ENCODE data around the gene TEKT5.
A peak's percentile ranks its signal among the peaks of the same experiment; 100 is the strongest.
"Not testable (repeated sequence)": the region's sequence is repeated elsewhere in the genome, so short reads cannot be mapped to it uniquely, and the experiment has no call there.

Gene TEKT5

DNA sequence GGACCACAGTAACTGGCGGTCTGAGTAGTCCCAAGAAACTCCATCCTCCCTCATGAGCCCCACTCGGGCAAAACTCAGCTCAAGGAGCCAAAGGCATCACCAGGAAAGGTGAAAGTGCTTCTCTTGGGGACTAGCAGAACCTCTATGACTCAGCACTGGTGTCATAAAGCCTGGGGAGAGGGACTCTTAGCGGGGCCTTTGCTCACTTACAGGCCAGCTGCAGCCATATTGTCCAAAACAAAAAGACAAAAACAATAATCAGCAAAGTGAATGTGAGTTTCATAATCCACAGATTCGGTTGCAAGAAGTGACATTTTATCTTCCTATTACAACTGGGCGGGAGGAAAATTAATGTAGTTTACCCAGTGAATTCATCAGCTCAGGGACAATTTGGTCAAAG, at the start of gene TEKT5:
Gene TEKT5 (minus strand): TSS at position 101 of the 400 bp plus-strand sequence. CDS start 57 bp downstream, at position 44.
- DNase-seq (ENCODE audit: low read depth in 1 of 2, low spot score in 1 of 2) = no peak

DNA sequence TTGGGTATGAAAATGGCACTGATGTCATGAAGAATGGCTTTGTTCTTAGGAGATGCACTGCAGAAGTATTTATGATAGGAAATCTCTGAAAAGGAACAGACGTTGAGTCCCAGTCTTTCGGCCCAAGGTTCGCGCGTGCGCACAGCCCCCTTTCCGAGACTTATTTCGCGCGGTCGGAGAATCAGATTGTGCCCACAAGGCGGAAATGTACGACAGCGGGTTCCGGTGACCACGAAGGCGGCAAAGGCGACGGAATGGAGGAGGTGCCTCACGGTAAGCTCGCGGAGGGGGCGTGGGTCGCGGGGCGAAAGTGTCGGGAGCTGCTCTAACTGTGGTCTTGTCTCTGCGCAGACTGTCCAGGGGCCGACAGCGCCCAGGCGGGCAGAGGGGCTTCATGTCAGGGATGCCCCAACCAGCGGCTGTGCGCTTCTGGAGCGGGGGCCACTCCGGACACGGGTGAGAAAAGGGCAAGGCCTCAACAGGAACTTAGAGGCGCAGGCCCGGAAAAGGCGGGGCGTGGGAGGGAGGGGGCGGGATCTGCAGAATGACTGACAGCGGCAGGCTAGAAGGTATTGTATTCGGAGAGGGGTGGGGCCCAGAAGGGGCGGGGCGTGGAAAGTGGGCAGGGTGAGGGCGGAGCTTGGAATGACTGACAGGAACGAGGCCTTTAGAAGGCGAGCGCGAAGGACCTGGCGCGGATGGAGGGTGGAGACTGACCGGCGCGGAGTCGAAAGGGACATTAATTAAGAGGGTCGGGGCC, 49.1 kb upstream of the TEKT5 start, which contains the start of gene NUBP1:
Gene NUBP1 (plus strand): TSS at position 233 of the 760 bp plus-strand sequence. CDS start 22 bp downstream, at position 255.
- peak; percentile 99 to 100 for DNase-seq (ENCODE audit: low read depth in 1 of 2, low spot score in 1 of 2)

DNA sequence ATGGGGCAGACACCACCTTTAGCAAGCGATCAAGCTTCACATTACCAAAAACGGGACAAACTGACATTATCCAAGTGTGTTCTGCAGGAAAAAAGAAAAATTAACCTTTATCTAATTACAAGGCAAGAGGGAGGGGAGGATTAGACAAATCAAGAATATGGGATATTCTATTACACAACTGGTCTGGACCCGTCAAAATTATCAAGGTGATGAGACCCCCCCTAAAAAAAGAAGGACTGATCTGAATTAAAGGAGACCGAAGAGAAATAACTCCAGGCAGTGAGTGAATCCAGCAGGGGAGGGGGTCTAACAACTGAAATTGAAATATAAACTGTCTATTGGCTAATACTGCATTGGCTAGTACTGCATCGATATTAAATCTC, 48.5 kb upstream of the TEKT5 start:
- no peak for DNase-seq (ENCODE audit: low read depth in 1 of 2, low spot score in 1 of 2)

DNA sequence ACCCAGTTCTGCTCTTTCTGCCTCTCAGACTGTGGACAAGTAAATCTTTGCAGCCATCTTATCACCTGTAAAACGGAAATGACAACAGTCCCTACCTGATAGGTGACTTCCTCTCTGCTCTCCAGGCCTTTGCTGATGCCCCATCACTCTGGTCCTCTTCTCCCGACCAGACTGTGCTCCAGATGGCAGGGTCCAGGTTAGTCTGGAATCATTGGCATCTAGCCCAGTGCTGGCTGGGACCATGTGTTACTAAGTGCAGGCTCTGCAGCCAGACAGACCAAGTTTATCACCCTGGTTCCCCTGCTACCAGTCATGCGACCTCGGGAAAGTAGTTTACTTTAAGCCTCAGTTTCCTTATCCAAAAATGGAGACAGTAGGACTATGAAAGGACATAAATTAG, 47.1 kb upstream of the TEKT5 start:
- DNase-seq (ENCODE audit: low read depth in 1 of 2, low spot score in 1 of 2) = no peak

DNA sequence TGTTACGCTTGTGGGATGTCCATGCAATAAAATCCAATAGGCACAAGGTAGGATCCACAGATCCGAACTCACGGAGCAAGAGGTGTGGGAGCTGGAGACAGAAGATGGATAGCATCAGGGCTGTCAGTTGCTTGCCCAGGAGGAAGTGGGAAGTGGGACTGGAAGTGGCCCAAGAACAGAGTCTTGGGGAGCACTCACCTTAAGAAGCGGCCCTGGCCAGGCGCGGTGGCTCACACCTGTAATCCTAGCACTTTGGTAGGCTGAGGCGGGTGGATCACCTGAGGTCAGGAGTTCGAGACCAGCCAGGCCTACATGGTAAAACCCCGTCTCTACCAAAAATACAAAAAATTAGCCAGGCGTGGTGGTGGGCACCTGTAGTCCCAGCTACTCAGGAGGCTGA, 46.5 kb upstream of the TEKT5 start:
- DNase-seq (ENCODE audit: low read depth in 1 of 2, low spot score in 1 of 2) = not testable (repeated sequence)

DNA sequence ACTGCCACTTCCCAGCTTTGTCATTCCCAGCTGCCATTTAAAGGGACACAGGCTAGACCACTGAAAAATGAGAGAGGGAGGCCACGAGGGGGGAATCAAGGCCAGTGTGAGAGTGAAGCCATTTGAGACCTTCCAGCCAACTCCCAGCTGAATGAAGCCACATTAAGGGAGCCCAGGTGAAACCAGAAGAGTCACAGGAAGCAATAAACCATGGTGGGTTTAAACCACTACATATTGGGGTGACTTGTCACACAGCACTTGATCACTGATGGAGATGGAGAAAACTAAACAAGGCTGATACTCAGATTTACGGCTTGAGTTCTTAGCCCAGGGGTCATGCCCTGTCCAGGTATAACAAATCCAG, 46.1 kb upstream of the TEKT5 start:
- DNase-seq (ENCODE audit: low read depth in 1 of 2, low spot score in 1 of 2) = no peak

DNA sequence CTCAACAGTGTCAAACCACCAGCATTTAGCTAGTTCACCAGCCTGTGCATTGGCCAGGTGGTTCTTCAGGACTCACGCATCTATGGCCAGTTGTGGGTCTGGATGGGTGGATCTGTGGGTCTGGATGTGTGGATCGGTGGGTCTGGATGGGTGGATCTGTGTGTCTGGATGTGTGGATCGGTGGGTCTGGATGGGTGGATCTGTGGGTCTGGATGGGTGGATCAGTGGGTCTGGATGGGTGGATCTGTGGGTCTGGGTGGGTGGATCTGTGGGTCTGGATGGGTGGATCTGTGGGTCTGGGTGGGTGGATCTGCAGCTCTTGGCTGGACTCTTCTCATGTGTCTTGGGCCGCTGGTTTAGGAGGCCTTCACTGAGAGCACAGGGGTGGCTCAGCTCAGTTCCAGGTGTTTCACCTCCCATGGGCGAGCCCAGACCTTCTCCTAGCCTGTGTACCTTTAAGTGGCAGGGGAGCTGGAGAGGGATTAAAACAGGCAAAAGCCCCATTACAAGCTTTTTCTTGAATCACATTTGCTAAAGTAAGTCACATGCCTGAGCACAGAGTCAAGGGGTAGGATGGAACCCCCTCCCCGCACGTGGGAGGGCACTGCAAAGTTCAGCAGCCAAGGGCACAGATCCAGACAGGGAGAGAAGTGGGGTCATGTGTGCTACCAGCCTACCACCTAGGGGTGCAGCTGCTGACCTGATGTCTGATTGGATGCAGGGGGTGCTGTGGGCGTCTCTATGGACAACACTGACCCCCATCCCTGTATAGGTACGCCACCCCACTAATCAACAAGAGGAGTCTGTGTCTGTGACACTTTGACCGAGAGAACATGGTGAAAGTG, 45.5 kb upstream of the TEKT5 start:
- DNase-seq (ENCODE audit: low read depth in 1 of 2, low spot score in 1 of 2) = no peak

DNA sequence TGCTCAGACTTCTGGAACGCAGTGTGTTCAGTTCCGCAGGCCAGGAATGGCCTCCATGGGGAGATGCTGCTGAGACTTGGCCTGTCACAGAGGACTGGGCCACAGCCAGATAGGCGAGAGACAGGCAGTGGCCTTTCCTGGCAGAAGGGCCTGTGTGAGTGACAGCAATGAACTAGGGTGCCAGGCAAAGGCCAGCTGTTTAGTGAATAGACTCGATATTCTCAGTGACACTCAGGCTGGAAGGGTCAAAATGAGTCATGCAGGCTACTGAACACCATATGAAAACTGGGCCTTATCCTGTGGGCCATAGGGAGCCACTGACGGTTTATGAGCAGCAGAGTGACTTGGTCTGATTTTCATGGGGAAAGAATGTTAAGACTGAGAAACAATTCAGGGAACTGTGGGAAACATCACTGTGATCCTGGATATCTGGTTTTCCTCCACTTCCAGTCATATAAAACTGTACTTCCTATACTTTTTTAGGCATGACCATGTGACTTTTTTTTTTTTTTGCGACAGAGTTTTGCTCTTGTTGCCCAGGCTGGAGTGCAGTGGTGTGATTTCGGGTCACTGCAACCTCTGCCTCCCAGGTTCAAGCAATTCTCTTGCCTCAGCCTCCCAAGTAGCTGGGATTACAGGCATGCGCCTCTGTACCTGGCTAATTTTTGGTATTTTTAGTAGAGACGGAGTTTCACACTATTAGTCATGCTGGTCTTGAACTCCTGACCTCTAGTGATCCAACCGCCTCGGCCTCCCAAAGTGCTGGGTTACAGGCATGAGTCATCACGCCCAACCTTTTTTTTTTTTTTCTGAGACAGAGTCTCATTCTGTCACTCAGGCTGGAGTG, 43.7 kb upstream of the TEKT5 start:
- peak in 1 of 2 donors; percentile 31 for DNase-seq (ENCODE audit: low read depth in 1 of 2, low spot score in 1 of 2)

DNA sequence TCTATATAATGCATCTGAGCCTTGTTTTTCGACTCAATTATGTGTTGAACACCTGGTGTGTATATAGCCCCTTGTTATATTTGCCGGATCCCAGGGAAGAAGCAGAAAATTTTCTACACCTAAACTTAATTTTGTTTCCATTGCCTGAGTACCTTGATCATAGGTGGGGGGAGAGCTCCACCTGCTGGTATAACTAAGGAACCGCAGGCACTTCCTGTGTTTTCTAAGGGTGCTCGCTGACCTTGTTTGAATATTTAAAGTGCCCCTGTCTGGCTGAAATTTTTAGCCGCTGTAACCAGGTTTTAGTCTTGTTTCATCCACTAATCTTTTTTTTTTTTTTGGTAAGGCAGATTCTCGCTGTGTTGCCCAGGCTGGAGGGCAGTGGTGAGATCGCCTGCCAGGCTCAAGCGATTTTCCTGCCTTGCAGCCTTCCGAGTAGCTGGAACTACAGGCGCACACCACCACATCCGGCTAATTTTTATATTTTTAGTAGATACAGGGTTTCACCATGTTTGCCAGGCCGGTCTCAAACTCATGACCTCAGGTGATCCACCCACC, 42.4 kb upstream of the TEKT5 start:
- peak; percentile 38 to 74 for DNase-seq (ENCODE audit: low read depth in 1 of 2, low spot score in 1 of 2)

DNA sequence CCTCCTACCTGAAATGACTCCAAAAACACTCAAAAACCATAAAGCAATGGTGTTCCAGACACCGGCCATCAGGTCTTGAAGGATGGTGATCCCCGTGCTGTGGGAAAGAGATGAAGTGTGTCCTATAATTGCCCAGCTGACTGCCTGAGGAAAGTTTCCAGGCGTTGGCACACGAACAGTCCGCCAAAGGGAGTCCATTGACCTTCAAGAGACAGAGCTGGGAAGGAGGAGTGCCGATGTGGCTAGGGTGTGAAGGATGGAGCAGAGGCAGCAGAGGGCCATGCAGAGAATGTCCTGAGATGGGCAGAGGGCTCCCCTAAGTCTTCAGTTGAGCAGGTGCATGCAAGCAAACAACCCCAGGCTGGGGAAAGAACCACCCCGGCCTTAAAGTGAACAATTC, 37.1 kb upstream of the TEKT5 start:
- no peak for DNase-seq (ENCODE audit: low read depth in 1 of 2, low spot score in 1 of 2)

DNA sequence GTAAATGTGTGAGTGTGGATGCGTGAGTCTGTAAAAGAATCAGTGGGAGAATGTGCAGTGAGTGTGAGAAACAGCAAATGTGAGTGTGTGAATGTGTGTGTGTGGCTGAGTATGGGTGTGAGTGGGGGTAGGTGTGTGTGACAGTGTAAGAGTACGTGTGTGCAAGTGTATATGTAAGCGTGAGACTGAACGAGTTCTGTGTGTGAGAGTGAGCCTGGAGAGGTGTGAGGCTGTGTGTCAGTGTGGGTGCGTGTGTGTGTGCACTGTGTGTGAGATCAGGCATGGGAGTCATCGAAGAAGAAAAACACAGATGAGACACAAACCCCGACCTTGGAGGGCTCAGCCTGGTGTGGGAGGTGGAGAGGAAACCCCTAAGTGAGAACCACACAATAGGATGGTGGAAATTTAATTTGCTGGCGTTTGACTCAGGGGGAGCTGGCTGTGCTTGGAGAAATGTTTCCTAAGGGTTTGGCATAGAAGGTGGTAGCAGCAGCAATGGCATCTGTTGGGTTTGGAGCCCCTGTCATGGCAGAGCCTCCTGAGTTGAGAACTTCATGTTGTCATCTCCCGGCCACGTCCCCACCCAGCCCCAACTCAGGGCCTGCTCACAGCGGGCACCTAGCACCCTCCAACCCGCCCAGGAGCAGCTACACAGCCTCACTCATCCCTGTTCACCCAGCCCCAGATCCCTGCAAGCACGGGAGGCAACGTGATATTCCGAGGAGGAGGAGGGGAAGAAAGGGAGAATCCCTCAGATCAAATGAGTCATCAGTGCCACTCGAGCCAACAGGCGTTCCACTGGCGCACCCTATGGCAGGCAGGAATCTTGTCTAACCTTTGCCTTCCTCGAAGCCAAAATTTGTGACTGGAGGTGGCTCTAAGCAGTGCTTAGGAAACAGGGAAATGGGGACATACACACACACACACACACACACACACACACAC, 34.6 kb upstream of the TEKT5 start:
- DNase-seq (ENCODE audit: low read depth in 1 of 2, low spot score in 1 of 2) = no peak

DNA sequence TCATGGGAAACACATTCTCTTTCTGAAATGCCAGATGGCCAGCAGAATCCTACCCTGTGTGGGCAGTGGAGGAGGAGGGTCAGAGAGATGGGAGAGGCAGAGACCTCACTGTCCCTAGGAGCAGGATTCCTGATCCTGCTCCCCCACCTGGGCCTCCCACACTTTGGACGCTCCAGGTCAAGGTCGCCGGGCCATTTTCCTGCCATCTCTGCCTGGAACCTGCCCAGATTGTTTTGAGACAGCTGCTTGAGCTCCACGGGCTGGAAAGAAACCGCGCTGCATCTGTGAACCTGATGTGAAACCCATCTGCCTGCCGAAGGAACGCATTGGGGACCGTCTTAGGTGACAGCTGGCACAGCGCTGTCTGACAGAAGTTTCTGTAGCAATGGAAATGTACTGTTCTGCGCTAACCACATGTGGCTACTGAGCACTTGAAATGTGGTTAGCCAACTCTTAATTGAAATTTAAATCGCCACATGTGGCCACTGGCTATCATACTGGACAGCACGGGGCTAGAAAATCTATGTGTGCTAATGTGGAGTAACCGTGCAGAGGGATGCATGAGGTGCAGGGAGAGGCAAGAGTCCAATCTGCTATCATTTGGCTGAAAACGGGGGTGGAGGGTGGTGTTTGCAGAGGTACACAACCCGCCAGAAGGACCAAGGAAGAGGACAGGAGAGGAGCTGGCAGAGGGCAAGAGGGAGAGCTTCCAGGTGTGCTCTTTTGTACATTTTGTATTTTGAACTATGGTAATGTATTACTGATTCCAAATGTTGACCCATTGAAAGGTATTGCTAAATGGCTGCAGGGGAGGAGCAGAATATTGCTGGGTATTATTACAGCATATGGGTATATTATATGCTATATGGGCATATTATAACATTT, 33.5 kb upstream of the TEKT5 start:
- DNase-seq (ENCODE audit: low read depth in 1 of 2, low spot score in 1 of 2) = no peak

DNA sequence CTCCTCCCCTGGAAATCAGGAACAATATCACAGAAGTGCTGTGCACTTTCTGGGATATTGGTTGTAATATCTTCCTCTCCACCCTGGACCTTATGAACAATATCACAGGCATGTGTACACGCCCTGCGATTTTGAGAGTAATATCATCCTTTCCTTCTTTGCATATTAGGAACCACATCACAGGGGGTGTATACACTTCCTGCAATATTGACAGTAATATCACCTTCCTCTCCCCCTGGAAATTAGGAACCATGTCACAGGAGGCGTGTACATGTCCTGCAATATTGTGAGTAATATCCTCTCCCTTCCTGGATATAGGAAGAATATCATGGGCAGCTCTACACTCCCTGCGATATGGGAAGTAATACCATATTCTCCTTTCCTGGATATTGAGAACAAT, 14.2 kb upstream of the TEKT5 start:
- DNase-seq (ENCODE audit: low read depth in 1 of 2, low spot score in 1 of 2) = no peak

DNA sequence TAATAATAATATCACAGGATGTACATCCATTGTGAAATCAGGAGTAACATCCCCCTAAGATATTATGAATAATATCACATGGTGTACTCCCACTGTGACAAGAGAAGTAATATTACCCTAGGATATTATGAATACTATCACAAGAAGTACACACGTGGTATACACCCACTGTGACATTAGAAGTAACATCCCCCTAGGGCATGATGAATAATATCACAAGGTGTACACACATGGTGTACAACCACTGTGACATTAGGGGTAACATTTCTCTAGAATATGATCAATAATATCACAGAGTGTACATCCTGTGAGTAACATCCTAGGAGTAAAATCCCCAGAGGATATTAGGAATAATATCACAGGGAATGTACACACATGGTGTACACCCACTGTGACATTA, 5.0 kb upstream of the TEKT5 start:
- DNase-seq (ENCODE audit: low read depth in 1 of 2, low spot score in 1 of 2) = no peak

DNA sequence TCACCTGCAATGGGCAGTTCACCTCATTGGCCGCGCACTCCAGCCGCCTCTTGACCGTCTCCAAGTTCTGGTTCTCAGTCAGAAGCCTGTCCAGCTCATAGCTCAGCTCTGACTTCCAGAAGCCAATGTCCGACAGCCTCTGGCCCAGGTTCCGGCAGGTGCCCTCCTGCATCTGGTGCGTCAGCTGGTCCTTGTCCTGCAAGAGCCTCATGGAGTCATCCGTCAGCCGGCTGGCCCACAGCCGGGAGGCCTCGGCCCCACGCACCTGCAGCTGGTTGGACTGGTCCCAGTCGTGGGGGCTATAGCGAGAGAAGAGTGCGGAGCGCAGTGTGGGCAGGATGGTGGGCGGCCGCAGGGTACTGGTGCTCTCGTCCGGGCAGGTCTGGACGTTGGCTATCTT, 424 bp downstream of the TEKT5 start:
- DNase-seq (ENCODE audit: low read depth in 1 of 2, low spot score in 1 of 2) = no peak

DNA sequence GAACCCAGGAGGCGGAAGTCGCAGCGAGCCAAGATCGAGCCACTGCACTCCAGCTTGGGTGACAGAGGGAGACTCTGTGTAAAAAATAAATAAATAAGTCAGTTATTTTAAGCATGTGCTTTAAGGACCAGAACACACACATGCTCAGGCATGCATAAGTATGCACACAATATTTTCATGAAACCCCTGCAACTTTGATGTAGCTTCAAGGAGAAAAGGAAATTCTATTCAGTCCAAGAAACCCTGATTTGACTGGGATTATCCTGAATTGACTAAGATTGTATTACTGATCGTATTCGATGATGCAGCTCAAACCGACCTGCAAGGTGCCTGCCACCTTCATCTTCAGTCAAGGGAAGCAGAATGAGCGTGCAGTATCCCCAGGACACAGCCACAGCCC, 841 bp downstream of the TEKT5 start:
- DNase-seq (ENCODE audit: low read depth in 1 of 2, low spot score in 1 of 2) = no peak

DNA sequence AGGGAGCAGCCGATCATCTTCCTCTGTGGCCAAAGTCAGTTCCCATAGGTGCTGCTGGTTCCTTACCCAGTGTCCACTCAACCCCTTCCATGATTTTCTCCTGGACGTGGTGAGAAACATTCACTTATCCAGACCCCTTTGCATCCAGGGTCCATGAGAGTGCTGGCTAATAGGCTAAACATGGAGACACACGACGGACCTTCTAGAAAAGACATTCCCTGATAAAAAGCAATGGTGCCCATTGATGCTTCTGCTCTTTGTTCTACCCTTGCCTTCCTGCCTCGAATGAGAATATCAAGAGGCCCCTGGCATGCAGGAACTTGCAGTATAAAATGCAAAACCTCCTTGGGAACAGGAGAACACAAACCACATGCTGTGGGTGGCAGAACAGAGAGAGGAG, 2.3 kb downstream of the TEKT5 start:
- no peak for DNase-seq (ENCODE audit: low read depth in 1 of 2, low spot score in 1 of 2)

DNA sequence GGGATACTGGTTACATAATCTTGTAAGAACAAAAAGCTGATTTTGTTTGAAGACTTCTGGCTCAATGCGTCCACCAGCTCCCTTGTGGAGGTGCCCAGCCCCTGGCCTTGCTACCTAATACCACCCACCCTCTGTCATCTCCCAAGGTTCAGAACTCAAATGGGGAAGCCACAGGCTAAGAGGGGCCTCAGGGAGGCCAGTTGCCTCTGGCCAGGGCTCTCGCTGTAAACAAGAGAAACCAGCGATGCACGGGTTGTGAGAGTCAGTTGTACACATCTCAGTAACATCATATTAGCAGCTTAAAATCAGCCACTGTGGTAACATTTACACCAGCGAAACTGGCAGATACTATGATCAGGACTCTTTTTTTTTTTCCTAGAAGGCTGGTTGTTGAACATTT, 6.0 kb downstream of the TEKT5 start:
- DNase-seq (ENCODE audit: low read depth in 1 of 2, low spot score in 1 of 2) = no peak

DNA sequence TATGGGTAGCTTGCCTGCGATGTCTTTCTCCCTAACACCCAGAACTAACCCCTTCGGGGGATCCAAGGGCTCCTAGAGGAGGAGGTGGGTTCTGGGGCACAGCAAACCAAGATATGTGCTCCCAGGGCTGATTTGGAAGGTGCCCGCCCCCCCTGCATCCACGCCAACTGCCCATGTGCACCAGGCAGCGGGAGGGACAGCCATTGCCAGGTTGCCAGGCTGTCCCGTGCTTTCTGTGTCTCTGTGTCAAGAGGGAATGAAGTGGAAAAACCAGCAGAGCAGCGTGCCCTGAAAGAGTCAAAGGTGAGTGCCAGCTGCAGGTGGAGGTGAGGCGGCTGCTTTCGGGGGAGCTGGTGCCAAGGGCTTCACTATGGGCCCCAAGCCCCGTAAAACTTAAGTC, 6.4 kb downstream of the TEKT5 start:
- no peak for DNase-seq (ENCODE audit: low read depth in 1 of 2, low spot score in 1 of 2)
